ENCODE measurements around the gene LTBP1. TPM values are rescaled to one million over a fixed set of nuclear protein-coding genes. Genes with fewer than 3 reads are reported as not detected.
"Not testable (repeated sequence)": the region's sequence is repeated elsewhere in the genome, so short reads cannot be mapped to it uniquely, and the experiment has no call there.

The LTBP1 gene
- total RNA-seq, 4 donors from 2014 or later: 15.8 to 56.7 (median 28.3) TPM

GRCh38 chr2:32977228-32977758 lies 30.5 kb downstream of the LTBP1 start:
- Histone ChIP-seq H3K27me3 (no peaks in the 10 kb centered on the region), H3K27ac (peak overlapping the region; percentile 81 to 85 (median 84)), H3K9me3 (no peaks in the 10 kb centered on the region), H3K4me3 (no peak overlapping the region), H3K4me1 (peaks cover 0 to 16% (median 13%) of the 10 kb centered on the region in 4 donors), H3K36me3 (no peaks in the 10 kb centered on the region)
- in situ Hi-C loops (cut with MboI; ENCODE audit: low pct_ligation_motif_present in 1 of 4, low pct_unique_long_range_greater_than_20kb in 1 of 4, low sequenced_read_pairs in 3 of 4) (no loop called here), intact Hi-C loops (cut with DNase I; ENCODE audit: low total_unique reads) (no loop called here)
- peak; percentile 96 for DNase-seq
- TF ChIP-seq, protein P1, sequence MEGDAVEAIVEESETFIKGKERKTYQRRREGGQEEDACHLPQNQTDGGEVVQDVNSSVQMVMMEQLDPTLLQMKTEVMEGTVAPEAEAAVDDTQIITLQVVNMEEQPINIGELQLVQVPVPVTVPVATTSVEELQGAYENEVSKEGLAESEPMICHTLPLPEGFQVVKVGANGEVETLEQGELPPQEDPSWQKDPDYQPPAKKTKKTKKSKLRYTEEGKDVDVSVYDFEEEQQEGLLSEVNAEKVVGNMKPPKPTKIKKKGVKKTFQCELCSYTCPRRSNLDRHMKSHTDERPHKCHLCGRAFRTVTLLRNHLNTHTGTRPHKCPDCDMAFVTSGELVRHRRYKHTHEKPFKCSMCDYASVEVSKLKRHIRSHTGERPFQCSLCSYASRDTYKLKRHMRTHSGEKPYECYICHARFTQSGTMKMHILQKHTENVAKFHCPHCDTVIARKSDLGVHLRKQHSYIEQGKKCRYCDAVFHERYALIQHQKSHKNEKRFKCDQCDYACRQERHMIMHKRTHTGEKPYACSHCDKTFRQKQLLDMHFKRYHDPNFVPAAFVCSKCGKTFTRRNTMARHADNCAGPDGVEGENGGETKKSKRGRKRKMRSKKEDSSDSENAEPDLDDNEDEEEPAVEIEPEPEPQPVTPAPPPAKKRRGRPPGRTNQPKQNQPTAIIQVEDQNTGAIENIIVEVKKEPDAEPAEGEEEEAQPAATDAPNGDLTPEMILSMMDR (IDR thresholded peaks at IDR 0.05): no peak
- TF ChIP-seq POLR2AphosphoS5 (IDR thresholded peaks at IDR 0.05): peak in 2 of 3 donors; percentile 70 to 83
- WGBS, 2 donors (ENCODE audit: low coverage in 1 of 2): 45% methylated on average over 6 of the region's 6 CpGs; no CpG with 5 or more reads in 1 of the 2 donors

DNA sequence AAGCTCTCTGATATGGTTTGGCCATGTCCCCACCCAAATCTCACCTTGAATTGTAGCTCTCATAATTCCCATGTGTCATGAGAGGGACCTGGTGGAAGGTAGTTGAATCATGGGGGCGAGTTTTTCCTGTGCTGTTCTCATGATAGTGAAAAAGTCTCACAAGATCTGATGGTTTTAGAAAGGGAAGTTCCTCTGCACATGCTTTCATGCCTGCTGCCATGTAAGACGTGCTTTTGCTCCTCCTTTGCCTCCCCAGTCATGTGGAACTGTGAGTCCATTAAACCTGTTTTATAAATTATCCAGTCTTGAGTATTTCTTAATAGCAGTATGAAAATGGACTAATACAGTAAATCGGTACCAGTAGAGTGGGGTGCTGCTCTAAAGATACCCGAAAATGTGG lies 34.9 kb downstream of the LTBP1 start:
- in situ Hi-C loops (cut with MboI; ENCODE audit: low pct_ligation_motif_present in 1 of 4, low pct_unique_long_range_greater_than_20kb in 1 of 4, low sequenced_read_pairs in 3 of 4): no loop called here
- no peaks in the 10 kb centered on the region for H3K27me3 ChIP-seq
- no peaks in the 10 kb centered on the region for H3K9me3 ChIP-seq
- TF ChIP-seq POLR2AphosphoS5 (IDR thresholded peaks at IDR 0.05): no peak
- TF ChIP-seq, protein P1 (IDR thresholded peaks at IDR 0.05): no peak
- no peak for TF ChIP-seq POLR2A (IDR thresholded peaks at IDR 0.05)
- no peak for TF ChIP-seq EP300 (IDR thresholded peaks at IDR 0.05; ENCODE audit: low read depth)
- H3K4me3 ChIP-seq: no peak overlapping the region
- intact Hi-C loops (cut with DNase I; ENCODE audit: low total_unique reads): no loop called here
- H3K27ac ChIP-seq: no peak overlapping the region
- no peak for DNase-seq
- no peaks in the 10 kb centered on the region for H3K36me3 ChIP-seq
- 79 to 95% methylated on average over 3 to 4 of the region's 4 CpGs for WGBS, 2 donors (ENCODE audit: low coverage in 1 of 2)
- H3K4me1 ChIP-seq: peaks cover 0 to 16% (median 8%) of the 10 kb centered on the region in 4 donors

- H3K4me3 ChIP-seq; H3K27ac ChIP-seq; H3K4me1 ChIP-seq; in situ Hi-C loops (cut with MboI; ENCODE audit: low pct_ligation_motif_present in 1 of 4, low pct_unique_long_range_greater_than_20kb in 1 of 4, low sequenced_read_pairs in 3 of 4); H3K9me3 ChIP-seq; H3K27me3 ChIP-seq; intact Hi-C loops (cut with DNase I; ENCODE audit: low total_unique reads); H3K36me3 ChIP-seq; DNase-seq: not testable (repeated sequence)
- 68 to 73% methylated on average over 4 to 5 of the region's 5 CpGs for WGBS, 2 donors (ENCODE audit: low coverage in 1 of 2)
Observed at GRCh38 chr2:32983193-32983924, 36.6 kb downstream of the LTBP1 start.

GRCh38 chr2:32986480-32986879 lies 39.7 kb downstream of the LTBP1 start:
- intact Hi-C loops (cut with DNase I; ENCODE audit: low total_unique reads) (no loop called here), in situ Hi-C loops (cut with MboI; ENCODE audit: low pct_ligation_motif_present in 1 of 4, low pct_unique_long_range_greater_than_20kb in 1 of 4, low sequenced_read_pairs in 3 of 4) (no loop called here)
- no peak for TF ChIP-seq POLR2AphosphoS5 (IDR thresholded peaks at IDR 0.05)
- TF ChIP-seq, protein P1 (IDR thresholded peaks at IDR 0.05): no peak
- TF ChIP-seq EP300 (IDR thresholded peaks at IDR 0.05; ENCODE audit: low read depth): no peak
- TF ChIP-seq POLR2A (IDR thresholded peaks at IDR 0.05): no peak
- peaks cover 0 to 8% (median 0%) of the 10 kb centered on the region in 4 donors for H3K4me1 ChIP-seq
- WGBS, 2 donors (ENCODE audit: low coverage in 1 of 2): 91 to 93% methylated on average over 4 of the region's 4 CpGs
- H3K27ac ChIP-seq: no peak overlapping the region
- H3K36me3 ChIP-seq: no peaks in the 10 kb centered on the region
- H3K4me3 ChIP-seq: no peak overlapping the region
- no peaks in the 10 kb centered on the region for H3K9me3 ChIP-seq
- no peaks in the 10 kb centered on the region for H3K27me3 ChIP-seq
- DNase-seq: no peak

Measured in transverse colon (tissue), 4 donors.